HEK293T (cell line): ENCODE measurements around the gene MIP.

Source experiments
- BHLHE40 ChIP-seq: fragments of 450-650 bp; IDR thresholded peaks from 2 replicates; pipeline ENCODE4 v1.6.1; 2016; ENCODE audit warnings: mild to moderate bottlenecking, moderate library complexity, borderline replicate concordance
- CTBP1 ChIP-seq: fragments of 450-650 bp; IDR thresholded peaks from 2 replicates; pipeline ENCODE4 v1.6.1; 2016; ENCODE audit warnings: borderline replicate concordance
- ELF4 ChIP-seq: fragments of 450-650 bp; IDR thresholded peaks from 2 replicates; pipeline ENCODE4 v1.6.1; 2017; ENCODE audit warnings: antibody characterized with exemption
- FOXA1 ChIP-seq: fragments of 450-650 bp; IDR thresholded peaks from 2 replicates; pipeline ENCODE4 v1.6.1; 2016; ENCODE audit warnings: mild to moderate bottlenecking
- FOXK2 ChIP-seq: fragments of 450-650 bp; IDR thresholded peaks from 2 replicates; pipeline ENCODE4 v1.6.1; 2016; ENCODE audit warnings: mild to moderate bottlenecking
- FOXM1 ChIP-seq: fragments of 450-650 bp; IDR thresholded peaks from 2 replicates; pipeline ENCODE4 v1.6.1; 2017; ENCODE audit warnings: mild to moderate bottlenecking, borderline replicate concordance
- HDGF ChIP-seq: fragments of 450-650 bp; IDR thresholded peaks from 2 replicates; pipeline ENCODE4 v1.6.1; 2017; ENCODE audit warnings: antibody characterized with exemption, borderline replicate concordance
- L3MBTL2 ChIP-seq: fragments of 450-650 bp; conservative IDR thresholded peaks from 2 replicates; pipeline ENCODE4 v1.6.1; 2016; ENCODE audit warnings: mild to moderate bottlenecking
- LEF1 ChIP-seq: fragments of 450-650 bp; IDR thresholded peaks from 2 replicates; pipeline ENCODE4 v1.6.1; 2017; ENCODE audit warnings: mild to moderate bottlenecking, borderline replicate concordance
- NFRKB ChIP-seq: fragments of 450-650 bp; IDR thresholded peaks from 2 replicates; pipeline ENCODE4 v1.6.1; 2016; ENCODE audit warnings: mild to moderate bottlenecking, moderate library complexity
- SP1 ChIP-seq: fragments of 450-650 bp; IDR thresholded peaks from 2 replicates; pipeline ENCODE4 v1.6.1; 2017
- SUZ12 ChIP-seq: fragments of 450-650 bp; IDR thresholded peaks from 2 replicates; pipeline ENCODE4 v1.6.1; 2016; ENCODE audit warnings: mild to moderate bottlenecking
- TARDBP ChIP-seq: fragments of 450-650 bp; IDR thresholded peaks from 2 replicates; pipeline ENCODE4 v1.6.1; 2016
- ZNF384 ChIP-seq: fragments of 450-650 bp; IDR thresholded peaks from 2 replicates; pipeline ENCODE4 v1.6.1; 2016

DNA sequence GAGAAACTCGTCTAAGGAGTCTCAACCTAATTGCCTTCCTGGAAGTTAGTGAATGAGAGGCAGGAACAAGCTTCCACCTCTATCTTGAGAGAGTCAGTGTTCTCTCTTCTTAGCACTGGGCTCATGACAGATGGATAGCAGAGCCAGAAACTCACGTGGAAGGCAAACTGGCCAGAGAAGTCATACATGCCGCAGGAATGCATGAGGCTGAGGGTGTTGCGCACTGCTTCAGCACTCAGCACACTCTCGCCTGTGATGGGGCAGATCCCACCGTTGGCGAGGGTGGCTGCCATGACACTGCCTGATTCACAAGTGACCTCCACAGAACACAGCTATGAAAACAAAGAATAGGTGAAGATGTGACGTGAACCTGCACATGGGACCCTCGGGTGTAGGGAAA is 19.9 kb upstream of the MIP start:
- TF ChIP-seq FOXM1 (no peak), SUZ12 (no peak), HDGF (no peak), CTBP1 (no peak), ZNF384 (no peak), FOXA1 (no peak), LEF1 (no peak), NFRKB (no peak), BHLHE40 (no peak), SP1 (no peak), ELF4 (no peak), FOXK2 (no peak), L3MBTL2 (no peak), TARDBP (no peak)
